GM12878 (cell line): ENCODE data around the gene ESYT2. TPM values are rescaled to one million over a fixed set of nuclear protein-coding genes. Genes with fewer than 3 reads are reported as not detected.

ENCODE experiments used
- ATAC-seq: fragments of 200-7000 bp; cut with Tn5 transposase; 3 replicates; pipeline ENCODE4 v1.9.1; 2020; ENCODE audit warnings: mild to moderate bottlenecking, moderate library complexity
- BruUV-seq: library from RNA; stranded (reverse); fragments of 400-500 nt; replicated peaks from 2 replicates; lab custom pipeline; 2021; lab: Mats Ljungman, UMichigan
- CTCF ChIA-PET: fragments of 300-600 bp; sonication (Branson Sonifier 250); formaldehyde crosslinking; extraction: SDS; loops from one replicate; lab custom pipeline; 2021; ENCODE audit warnings: inconsistent platforms; lab: Yijun Ruan, JAX
- POLR2A ChIA-PET: fragments of 350-600 bp; formaldehyde crosslinking; extraction: SDS; loops from one replicate; lab custom pipeline; 2021; ENCODE audit warnings: inconsistent platforms; lab: Charles Lee
- RAD21 ChIA-PET: fragments of 300-600 bp; sonication (Branson Sonifier 250); formaldehyde crosslinking; loops from one replicate; lab custom pipeline; 2023; ENCODE audit warnings: antibody characterized with exemption; ENCODE audit not compliant: unreplicated experiment; lab: Charles Lee
- SMC1A ChIA-PET: fragments of 300-600 bp; sonication (Branson Sonifier 250); formaldehyde crosslinking; loops from one replicate; lab custom pipeline; 2023; ENCODE audit not compliant: unreplicated experiment, uncharacterized antibody; lab: Charles Lee
- DNase-seq: peaks from one replicate; pipeline ENCODE4 v3.0.0-alpha.2; 2011; ENCODE audit warnings: low read depth, low spot score
- FAIRE-seq: peaks from 3 replicates; lab custom pipeline; 2011; peaks lifted over from hg19 to GRCh38; lab: Jason Lieb, UNC
- H2AFZ ChIP-seq: 2 replicates; pipeline ENCODE4 v1.6.0; 2011; ENCODE audit warnings: low read depth, low read length, control low read depth; ENCODE audit not compliant: control insufficient read depth
- H3K27ac ChIP-seq: 2 replicates; pipeline ENCODE4 v1.5.1; 2011; ENCODE audit warnings: control low read depth; ENCODE audit not compliant: control insufficient read depth, insufficient read depth
- H3K27me3 ChIP-seq, 2 experiments: replicated peaks in 1 of 2; 2 replicates each; pipeline versions ENCODE4 v1.6.0 to v1.6.1; 2011; ENCODE audit warnings: low read length in 1 of 2; ENCODE audit not compliant: control insufficient read depth in 2 of 2, insufficient read depth in 2 of 2
- H3K36me3 ChIP-seq, 2 experiments: 2 replicates each; pipeline ENCODE4 v1.5.1; 2011; ENCODE audit warnings: low read length in 1 of 2; ENCODE audit not compliant: control insufficient read depth in 2 of 2, insufficient read depth in 2 of 2
- H3K4me1 ChIP-seq: 2 replicates; pipeline ENCODE4 v1.6.1; 2011; ENCODE audit warnings: mild to moderate bottlenecking, low read length, moderate library complexity, mixed read lengths; ENCODE audit not compliant: control insufficient read depth, insufficient read depth
- H3K4me2 ChIP-seq: 2 replicates; pipeline ENCODE4 v1.6.0; 2011; ENCODE audit warnings: control low read depth; ENCODE audit not compliant: control insufficient read depth, insufficient read depth
- H3K4me3 ChIP-seq: fragments of 200-600 bp; sonication (generic); 2 replicates; pipeline ENCODE4 v1.5.1; 2016
- H3K79me2 ChIP-seq: 2 replicates; pipeline ENCODE4 v1.6.0; 2011; ENCODE audit warnings: low read length; ENCODE audit not compliant: control insufficient read depth, insufficient read depth
- H3K9ac ChIP-seq: 2 replicates; pipeline ENCODE4 v1.8.0; 2011; ENCODE audit warnings: low read length, control low read depth, mixed read lengths; ENCODE audit not compliant: control insufficient read depth, insufficient read depth
- H3K9me3 ChIP-seq: replicated peaks from 3 replicates; pipeline ENCODE4 v1.5.1; 2011; ENCODE audit warnings: mild to moderate bottlenecking, low read length; ENCODE audit not compliant: control insufficient read depth, insufficient read depth
- H4K20me1 ChIP-seq: 2 replicates; pipeline ENCODE4 v1.6.0; 2011; ENCODE audit not compliant: control insufficient read depth, insufficient read depth
- ASH2L ChIP-seq: fragments of 300-600, 200-600 bp; sonication (generic); IDR thresholded peaks from 2 replicates; pipeline ENCODE4 v1.6.1; 2017; ENCODE audit warnings: low read depth, mild to moderate bottlenecking, borderline replicate concordance
- EGR1 ChIP-seq, 2 experiments: IDR thresholded peaks; 1 replicate in 1 of 2; 2 replicates in 1 of 2; pipeline ENCODE4 v1.6.1; 2011 to 2012; ENCODE audit warnings: low read depth in 2 of 2, low read length in 2 of 2, borderline replicate concordance in 1 of 2, mild to moderate bottlenecking in 1 of 2, moderate library complexity in 1 of 2
- EP300 ChIP-seq, 2 experiments: fragments of 150-350 bp in 1 of 2; IDR thresholded peaks; 2 replicates each; pipeline ENCODE4 v1.6.1; 2011 to 2012; ENCODE audit warnings: low read depth in 2 of 2, low read length in 2 of 2, borderline replicate concordance in 1 of 2, improper control_type of control experiment in 1 of 2, inconsistent platforms in 1 of 2; ENCODE audit not compliant: control insufficient read depth in 1 of 2
- NFYB ChIP-seq: IDR thresholded peaks from 2 replicates; pipeline ENCODE4 v1.6.1; 2011; ENCODE audit warnings: low read depth, mild to moderate bottlenecking, low read length, improper control_type of control experiment, moderate library complexity; ENCODE audit not compliant: insufficient read depth
- POLR2AphosphoS5 ChIP-seq: IDR thresholded peaks from 2 replicates; pipeline ENCODE4 v1.6.1; 2011; ENCODE audit warnings: mild to moderate bottlenecking, low read length, inconsistent platforms
- SREBF2 ChIP-seq: IDR thresholded peaks from 2 replicates; pipeline ENCODE4 v1.6.1; 2012; ENCODE audit warnings: mild to moderate bottlenecking, low read length
- STAT3 ChIP-seq: IDR thresholded peaks from 2 replicates; pipeline ENCODE4 v1.6.1; 2011; ENCODE audit warnings: low read depth, low read length, improper control_type of control experiment
- SUZ12 ChIP-seq: fragments of 200-600 bp; sonication (generic); IDR thresholded peaks from one replicate; pipeline ENCODE4 v1.6.1; 2018; ENCODE audit warnings: antibody characterized with exemption, mild to moderate bottlenecking; ENCODE audit not compliant: unreplicated experiment
- WGBS: methylation state at CpG from one replicate; pipeline ENCODE4 v1.1.6; 2016; ENCODE audit warnings: low lambda C conversion rate; ENCODE audit not compliant: insufficient replicate concordance, insufficient coverage; ENCODE audit errors: missing lambda C conversion rate; 5-methylcytosine and 5-hydroxymethylcytosine counted together
- in situ Hi-C: fragments of 300-500 bp; cut with MboI; formaldehyde crosslinking; loops from 9 replicates; pipeline ENCODE4 v1.14.3; 2018; ENCODE audit warnings: mixed read lengths
- intact Hi-C: fragments of 100-400 bp; cut with micrococcal nuclease; formaldehyde crosslinking; loops from one replicate; pipeline ENCODE4 v1.14.2; 2022; ENCODE audit not compliant: unreplicated experiment
- polyA plus RNA-seq, 11 experiments: library from polyadenylated mRNA; depleted of rRNA in 4 of 11; unstranded in 6 of 11; stranded (reverse) in 5 of 11; fragments of >200 nt; fragmentation: Nextera tagmentation in 4 of 11; fragmentation: Illumina TruSeq in 1 of 11; extraction: Ambion mirVana in 4 of 11; extraction: Trizol in 1 of 11; gene quantifications; 1 replicate in 1 of 11; 2 replicates in 10 of 11; pipeline versions ENCODE4 v1.2.1 to v1.2.3, GENCODE V29; 2011 to 2016; ENCODE audit warnings: inconsistent platforms in 2 of 11, missing spikeins in 2 of 11, low read depth in 1 of 11
- total RNA-seq, 4 experiments: library from RNA; depleted of rRNA in 3 of 4; stranded (reverse); fragments of >200 nt in 3 of 4; fragmentation: Illumina TruSeq in 1 of 4; extraction: Trizol in 1 of 4; gene quantifications; 2 replicates each; pipeline versions ENCODE4 v1.2.1 to v1.2.3, GENCODE V29; 2013 to 2021
- TF ChIP-seq, protein P1 (sequence below): fragments of 450-650 bp; formaldehyde crosslinking; IDR thresholded peaks from 2 replicates; pipeline ENCODE4 v1.4.0; 2020; ENCODE audit warnings: mild to moderate bottlenecking, moderate library complexity
- TF ChIP-seq, protein P2 (sequence below): fragments of 450-650 bp; IDR thresholded peaks from 2 replicates; pipeline ENCODE4 v1.6.1; 2016; ENCODE audit warnings: mild to moderate bottlenecking

The ESYT2 gene
- total and polyA plus RNA-seq, 10 of the 15 experiments (the other 5 are each of a cell fraction or from before 2014, with no cell fraction given) = 1.9 to 44.6 (median 21.4) TPM

DNA sequence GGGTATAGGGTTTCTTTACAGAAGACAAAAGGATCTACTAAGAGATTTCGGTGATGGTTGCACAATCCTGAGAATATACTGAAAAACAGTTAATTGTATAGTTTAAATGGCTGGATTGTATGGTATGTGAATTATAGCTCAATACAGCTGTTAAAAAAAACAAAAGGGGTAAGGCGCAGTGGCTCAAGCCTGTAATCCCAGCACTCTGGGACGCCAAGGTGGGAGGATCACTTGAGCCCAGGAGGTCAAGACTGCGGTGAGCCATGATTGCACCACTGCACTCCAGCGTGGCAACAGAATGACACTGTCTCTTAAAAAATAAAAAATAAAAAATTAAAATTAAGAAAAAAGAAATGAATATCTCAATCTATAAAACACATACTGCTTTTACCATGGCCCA lies 18.5 kb downstream of the ESYT2 start (continued):
- TF ChIP-seq, protein P1, sequence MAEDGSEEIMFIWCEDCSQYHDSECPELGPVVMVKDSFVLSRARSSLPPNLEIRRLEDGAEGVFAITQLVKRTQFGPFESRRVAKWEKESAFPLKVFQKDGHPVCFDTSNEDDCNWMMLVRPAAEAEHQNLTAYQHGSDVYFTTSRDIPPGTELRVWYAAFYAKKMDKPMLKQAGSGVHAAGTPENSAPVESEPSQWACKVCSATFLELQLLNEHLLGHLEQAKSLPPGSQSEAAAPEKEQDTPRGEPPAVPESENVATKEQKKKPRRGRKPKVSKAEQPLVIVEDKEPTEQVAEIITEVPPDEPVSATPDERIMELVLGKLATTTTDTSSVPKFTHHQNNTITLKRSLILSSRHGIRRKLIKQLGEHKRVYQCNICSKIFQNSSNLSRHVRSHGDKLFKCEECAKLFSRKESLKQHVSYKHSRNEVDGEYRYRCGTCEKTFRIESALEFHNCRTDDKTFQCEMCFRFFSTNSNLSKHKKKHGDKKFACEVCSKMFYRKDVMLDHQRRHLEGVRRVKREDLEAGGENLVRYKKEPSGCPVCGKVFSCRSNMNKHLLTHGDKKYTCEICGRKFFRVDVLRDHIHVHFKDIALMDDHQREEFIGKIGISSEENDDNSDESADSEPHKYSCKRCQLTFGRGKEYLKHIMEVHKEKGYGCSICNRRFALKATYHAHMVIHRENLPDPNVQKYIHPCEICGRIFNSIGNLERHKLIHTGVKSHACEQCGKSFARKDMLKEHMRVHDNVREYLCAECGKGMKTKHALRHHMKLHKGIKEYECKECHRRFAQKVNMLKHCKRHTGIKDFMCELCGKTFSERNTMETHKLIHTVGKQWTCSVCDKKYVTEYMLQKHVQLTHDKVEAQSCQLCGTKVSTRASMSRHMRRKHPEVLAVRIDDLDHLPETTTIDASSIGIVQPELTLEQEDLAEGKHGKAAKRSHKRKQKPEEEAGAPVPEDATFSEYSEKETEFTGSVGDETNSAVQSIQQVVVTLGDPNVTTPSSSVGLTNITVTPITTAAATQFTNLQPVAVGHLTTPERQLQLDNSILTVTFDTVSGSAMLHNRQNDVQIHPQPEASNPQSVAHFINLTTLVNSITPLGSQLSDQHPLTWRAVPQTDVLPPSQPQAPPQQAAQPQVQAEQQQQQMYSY (CRISPR knock-in tag) = no peak

DNA sequence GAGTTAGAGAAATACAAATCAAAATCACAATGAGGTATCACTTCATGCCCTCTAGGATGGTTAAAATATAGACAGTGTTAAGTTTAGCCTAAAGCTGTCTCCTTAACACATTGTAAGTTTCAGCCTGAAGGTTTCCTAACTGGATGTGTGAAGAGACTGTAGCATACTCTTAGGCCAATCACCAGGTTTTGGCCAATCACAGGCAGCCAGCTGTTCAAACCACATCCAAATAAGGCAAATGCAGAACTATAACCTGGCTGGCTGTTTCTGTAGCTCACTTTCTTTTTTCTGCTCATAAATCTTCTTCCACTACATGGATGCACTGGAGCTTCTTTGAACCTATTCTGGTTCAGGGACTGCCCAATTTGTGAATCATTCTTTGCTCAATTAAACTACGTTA lies 19.7 kb downstream of the ESYT2 start:
- BruUV-seq = no TSS peak
- SMC1A ChIA-PET = interaction anchor here (0.6 to 1.4 kb wide), 9 partner anchors 10 to 168 kb away, joined by 3 to 6 read pairs (median 3); no protein-coding TSS in a partner anchor
- H3K4me1 ChIP-seq = 0 out of 2 replicates have a peak, but pooled peaks cover 3% of the 10 kb centered on the region
- CTCF ChIA-PET = interaction anchor here (0.6 to 0.9 kb wide), 2 partner anchors 13 to 401 kb away, joined by 3 read pairs; no protein-coding TSS in a partner anchor
- FAIRE-seq (peak; percentile 65), ATAC-seq (peak; percentile 95), DNase-seq (no peak)
- POLR2A ChIA-PET = interaction anchor here (0.7 to 1.3 kb wide), 3 partner anchors 10 to 150 kb away, joined by 3 to 6 read pairs (median 3); no protein-coding TSS in a partner anchor
- peaks cover 0 to 4% of the 10 kb centered on the region in 2 experiments; a peak in 1 of 4 replicates for H3K36me3 ChIP-seq
- peaks cover 6% of the 10 kb centered on the region; the same call in 2 of the 3 replicates for H3K9me3 ChIP-seq
- peak overlapping the region; percentile 39 for H3K27ac ChIP-seq
- whole genome bisulfite sequencing = 97% methylated on average over 1 of the region's 1 CpG
- H3K27me3 ChIP-seq = no peaks in the 10 kb centered on the region
- in situ Hi-C loops (no loop called here), intact Hi-C loops (no loop called here)
- RAD21 ChIA-PET = interaction anchor here (1.0 to 1.2 kb wide), 3 partner anchors 9 to 56 kb away, joined by 3 to 4 read pairs (median 4); no protein-coding TSS in a partner anchor
- no peak overlapping the region for H3K4me3 ChIP-seq
- H2AFZ ChIP-seq = no peak overlapping the region
- H4K20me1 ChIP-seq = no peaks in the 10 kb centered on the region
- no peak overlapping the region for H3K9ac ChIP-seq
- H3K4me2 ChIP-seq = no peak overlapping the region
- peaks cover 5% of the 10 kb centered on the region for H3K79me2 ChIP-seq
- TF ChIP-seq, protein P1 (CRISPR knock-in tag) = no peak
- TF ChIP-seq POLR2AphosphoS5 = 0 out of 2 replicates have a peak, but pooled peaks have one; percentile 24
- 0 out of 2 replicates have a peak, but pooled peaks have one; percentile 46 for TF ChIP-seq NFYB
- TF ChIP-seq, protein P2, sequence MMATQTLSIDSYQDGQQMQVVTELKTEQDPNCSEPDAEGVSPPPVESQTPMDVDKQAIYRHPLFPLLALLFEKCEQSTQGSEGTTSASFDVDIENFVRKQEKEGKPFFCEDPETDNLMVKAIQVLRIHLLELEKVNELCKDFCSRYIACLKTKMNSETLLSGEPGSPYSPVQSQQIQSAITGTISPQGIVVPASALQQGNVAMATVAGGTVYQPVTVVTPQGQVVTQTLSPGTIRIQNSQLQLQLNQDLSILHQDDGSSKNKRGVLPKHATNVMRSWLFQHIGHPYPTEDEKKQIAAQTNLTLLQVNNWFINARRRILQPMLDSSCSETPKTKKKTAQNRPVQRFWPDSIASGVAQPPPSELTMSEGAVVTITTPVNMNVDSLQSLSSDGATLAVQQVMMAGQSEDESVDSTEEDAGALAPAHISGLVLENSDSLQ = peak; percentile 59; the same call in 1 of the 2 replicates
- no peak for TF ChIP-seq ASH2L
- no peak for TF ChIP-seq STAT3
- no peak for TF ChIP-seq EP300 (IDR thresholded peaks at IDR 0.05; ENCODE audit: borderline replicate concordance in 1 of 2, control insufficient read depth in 1 of 2, low read depth in 2 of 2, low read length in 2 of 2)
- TF ChIP-seq SREBF2 = no peak
- no peak for TF ChIP-seq SUZ12
- TF ChIP-seq EGR1 (IDR thresholded peaks at IDR 0.05; ENCODE audit: borderline replicate concordance in 1 of 2, low read depth in 2 of 2, low read length in 2 of 2) = no peak
